ENCODE data around the gene LRRK1.

DNA sequence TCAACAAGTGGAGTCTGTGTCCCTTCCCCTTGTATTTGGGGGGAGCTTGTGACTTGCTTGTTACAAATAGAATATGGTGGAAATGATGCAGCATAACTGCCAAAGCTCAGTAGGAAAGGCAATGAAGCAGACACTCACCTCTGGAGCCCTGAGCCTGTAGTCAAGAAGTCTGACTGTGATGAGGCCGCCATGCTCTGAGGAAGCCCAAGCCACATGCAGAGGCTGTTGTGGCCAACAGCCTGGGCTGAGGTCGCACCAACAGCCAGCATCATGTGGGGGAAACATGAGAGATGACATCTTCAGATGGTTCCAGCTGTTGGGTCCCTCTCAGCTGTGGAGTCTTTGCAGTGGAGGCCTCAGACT lies 171.3 kb downstream of the LRRK1 start:
- TF ChIP-seq POLR2A (IDR thresholded peaks at IDR 0.05): no peak
- TF ChIP-seq, protein P1, sequence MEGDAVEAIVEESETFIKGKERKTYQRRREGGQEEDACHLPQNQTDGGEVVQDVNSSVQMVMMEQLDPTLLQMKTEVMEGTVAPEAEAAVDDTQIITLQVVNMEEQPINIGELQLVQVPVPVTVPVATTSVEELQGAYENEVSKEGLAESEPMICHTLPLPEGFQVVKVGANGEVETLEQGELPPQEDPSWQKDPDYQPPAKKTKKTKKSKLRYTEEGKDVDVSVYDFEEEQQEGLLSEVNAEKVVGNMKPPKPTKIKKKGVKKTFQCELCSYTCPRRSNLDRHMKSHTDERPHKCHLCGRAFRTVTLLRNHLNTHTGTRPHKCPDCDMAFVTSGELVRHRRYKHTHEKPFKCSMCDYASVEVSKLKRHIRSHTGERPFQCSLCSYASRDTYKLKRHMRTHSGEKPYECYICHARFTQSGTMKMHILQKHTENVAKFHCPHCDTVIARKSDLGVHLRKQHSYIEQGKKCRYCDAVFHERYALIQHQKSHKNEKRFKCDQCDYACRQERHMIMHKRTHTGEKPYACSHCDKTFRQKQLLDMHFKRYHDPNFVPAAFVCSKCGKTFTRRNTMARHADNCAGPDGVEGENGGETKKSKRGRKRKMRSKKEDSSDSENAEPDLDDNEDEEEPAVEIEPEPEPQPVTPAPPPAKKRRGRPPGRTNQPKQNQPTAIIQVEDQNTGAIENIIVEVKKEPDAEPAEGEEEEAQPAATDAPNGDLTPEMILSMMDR (IDR thresholded peaks at IDR 0.05): no peak
